ENCODE measurements around the gene SWAP70. TPM values are rescaled to one million over a fixed set of nuclear protein-coding genes. Genes with fewer than 3 reads are reported as not detected.

The SWAP70 gene
- total and polyA plus RNA-seq, 2 experiments from 2014 or later: 30.3 to 33.3 TPM

GRCh38 chr11:9633679-9634078 is 30.2 kb upstream of the SWAP70 start:
- TF ChIP-seq JUNB (IDR thresholded peaks at IDR 0.05; ENCODE audit: unreplicated experiment) (no peak), CTCF (conservative IDR thresholded peaks at IDR 0.05; ENCODE audit: low read depth in 2 of 2) (no peak), ZNF114 (CRISPR knock-in tag; IDR thresholded peaks at IDR 0.05) (no peak), NANOG (IDR thresholded peaks at IDR 0.05; ENCODE audit: borderline replicate concordance) (no peak), ZNF331 (CRISPR knock-in tag; IDR thresholded peaks at IDR 0.05; ENCODE audit: low read depth) (no peak), STAT1 (IDR thresholded peaks at IDR 0.05; ENCODE audit: unreplicated experiment) (no peak), CREB1 (CRISPR knock-in tag; IDR thresholded peaks at IDR 0.05; ENCODE audit: low read depth) (no peak), REST (IDR thresholded peaks at IDR 0.05; ENCODE audit: unreplicated experiment) (no peak), ETS1 (IDR thresholded peaks at IDR 0.05) (no peak), ZNF462 (CRISPR knock-in tag; IDR thresholded peaks at IDR 0.05) (no peak), EZH2phosphoT487 (IDR thresholded peaks at IDR 0.05; ENCODE audit: unreplicated experiment) (no peak), EZH2 (IDR thresholded peaks at IDR 0.05; ENCODE audit: low read depth, unreplicated experiment) (no peak), POLR2AphosphoS5 (IDR thresholded peaks at IDR 0.05; ENCODE audit: low read depth) (no peak)
- DNase-seq (ENCODE audit: low spot score) (no peak), ATAC-seq (no peak)
- Mint-ChIP-seq H3K27ac (no peak overlapping the region), H3K4me1 (peaks cover 5% of the 10 kb centered on the region), H3K9me3 (no peaks in the 10 kb centered on the region), H3K4me3 (no peak overlapping the region), H3K36me3 (ENCODE audit: low read depth) (no peaks in the 10 kb centered on the region; the same call in 2 of the 3 replicates), H3K27me3 (ENCODE audit: insufficient read depth, low read depth, poor library complexity) (peaks cover 6% of the 10 kb centered on the region)
- no peak overlapping the region for H3K4me3 ChIP-seq
- H3F3A ChIP-seq (replicated peaks; ENCODE audit: low read depth): no peaks in the 10 kb centered on the region
- no peaks in the 10 kb centered on the region for H3K79me2 ChIP-seq (replicated peaks; ENCODE audit: insufficient read depth)
- H4K20me1 ChIP-seq (replicated peaks; ENCODE audit: insufficient read depth): no peaks in the 10 kb centered on the region
- H3K9me2 ChIP-seq (ENCODE audit: insufficient read depth): peaks cover 4% of the 10 kb centered on the region; the same call in 1 of the 2 replicates
- no peaks in the 10 kb centered on the region for H3K27me3 ChIP-seq (ENCODE audit: insufficient read depth)
- H3K4me2 ChIP-seq: no peak overlapping the region
- H3K4me1 ChIP-seq (ENCODE audit: insufficient read depth): no peaks in the 10 kb centered on the region
- no peak overlapping the region for H3K27ac ChIP-seq (ENCODE audit: low read depth)
- no peaks in the 10 kb centered on the region for H3K36me3 ChIP-seq (ENCODE audit: insufficient read depth)
- H2AFZ ChIP-seq: no peak overlapping the region
